K562 (cell line): Measurements from ENCODE around the gene EHD2. TPM values are rescaled to one million over a fixed set of nuclear protein-coding genes. Genes with fewer than 3 reads are reported as not detected.
A peak's percentile ranks its signal among the peaks of the same experiment; 100 is the strongest.

ENCODE experiments used
- ARNT ChIP-seq, 2 experiments: fragments of 450-650 bp; IDR thresholded peaks; 2 replicates each; pipeline ENCODE4 v1.6.1; 2016; ENCODE audit warnings: mild to moderate bottlenecking in 1 of 2
- BHLHE40 ChIP-seq: IDR thresholded peaks from 2 replicates; pipeline ENCODE4 v1.6.1; 2011; ENCODE audit warnings: low read length, improper control_type of control experiment
- CBX5 ChIP-seq: IDR thresholded peaks from 2 replicates; pipeline ENCODE4 v1.6.1; 2014; ENCODE audit warnings: low read depth, borderline replicate concordance
- CTBP1 ChIP-seq: fragments of 450-650 bp; IDR thresholded peaks from 2 replicates; pipeline ENCODE4 v1.6.1; 2016; ENCODE audit warnings: borderline replicate concordance
- FIP1L1 ChIP-seq: fragments of 200-400 bp; formaldehyde crosslinking; IDR thresholded peaks from 2 replicates; pipeline ENCODE4 v1.6.1; 2018; ENCODE audit warnings: mild to moderate bottlenecking, low read depth, low read length; ENCODE audit not compliant: poor library complexity, severe bottlenecking
- FOXP1 ChIP-seq: sonication (generic); formaldehyde crosslinking; IDR thresholded peaks from 2 replicates; pipeline ENCODE4 v1.8.0; 2022; ENCODE audit warnings: mild to moderate bottlenecking, missing genetic modification reagents
- HNRNPL ChIP-seq: fragments of 200-400 bp; formaldehyde crosslinking; IDR thresholded peaks from 2 replicates; pipeline ENCODE4 v1.6.1; 2017; ENCODE audit warnings: low read depth, mild to moderate bottlenecking, low read length
- MECOM ChIP-seq: fragments of 250-450 bp; sonication (Bioruptor Pico); IDR thresholded peaks from 2 replicates; pipeline ENCODE4 v1.8.0; 2022; ENCODE audit warnings: inconsistent platforms
- MXI1 ChIP-seq: IDR thresholded peaks from 2 replicates; pipeline ENCODE4 v1.6.1; 2011; ENCODE audit warnings: low read depth, mild to moderate bottlenecking, improper control_type of control experiment, low read length
- PHF21A ChIP-seq: fragments of 450-650 bp; IDR thresholded peaks from 2 replicates; pipeline ENCODE4 v1.6.1; 2017; ENCODE audit warnings: low read depth, borderline replicate concordance
- SNIP1 ChIP-seq: fragments of 450-650 bp; IDR thresholded peaks from 2 replicates; pipeline ENCODE4 v1.7.1; 2017; ENCODE audit warnings: low read depth, mild to moderate bottlenecking
- TAF7 ChIP-seq: fragments of 450-650 bp; IDR thresholded peaks from 2 replicates; pipeline ENCODE4 v1.6.1; 2016; ENCODE audit warnings: missing genetic modification characterization, missing compliant biosample characterization
- ZNF212 ChIP-seq: fragments of 450-650 bp; formaldehyde crosslinking; IDR thresholded peaks from 2 replicates; pipeline ENCODE4 v1.4.0; 2020; ENCODE audit warnings: mild to moderate bottlenecking
- ZNF699 ChIP-seq: fragments of 250-450 bp; sonication (Bioruptor Pico); IDR thresholded peaks from 2 replicates; pipeline ENCODE4 v1.8.0; 2021; ENCODE audit warnings: mild to moderate bottlenecking, moderate library complexity; ENCODE audit not compliant: insufficient replicate concordance
- polyA plus RNA-seq, 8 experiments: library from polyadenylated mRNA; depleted of rRNA in 4 of 8; stranded (reverse) in 5 of 8; unstranded in 3 of 8; fragments of >200 nt; fragmentation: Nextera tagmentation in 2 of 8; fragmentation: Illumina TruSeq in 1 of 8; extraction: Ambion mirVana in 2 of 8; extraction: Trizol in 1 of 8; gene quantifications; 2 replicates each; pipeline versions ENCODE4 v1.2.1 to v1.2.3, GENCODE V29; 2011 to 2014; ENCODE audit warnings: inconsistent platforms in 1 of 8, missing spikeins in 1 of 8
- total RNA-seq, 7 experiments: library from RNA; depleted of rRNA in 6 of 7; stranded (reverse); fragments of >200 nt in 6 of 7; fragmentation: Illumina TruSeq in 2 of 7; extraction: Trizol in 2 of 7; gene quantifications; 2 replicates each; pipeline versions ENCODE4 v1.2.1 to v1.2.3, GENCODE V29; 2011 to 2021; ENCODE audit warnings: low replicate concordance in 1 of 7
- TF ChIP-seq, protein P1 (sequence below), 2 experiments: fragments of 450-650 bp; IDR thresholded peaks; 2 replicates each; pipeline ENCODE4 v1.6.1; 2016; ENCODE audit warnings: mild to moderate bottlenecking in 2 of 2, borderline replicate concordance in 1 of 2, low read depth in 1 of 2, moderate library complexity in 1 of 2
- TF ChIP-seq, protein P2 (sequence below): fragments of 250-450 bp; sonication (Bioruptor Pico); IDR thresholded peaks from 2 replicates; pipeline ENCODE4 v1.8.0; 2022; ENCODE audit warnings: moderate library complexity, mild to moderate bottlenecking, inconsistent platforms
- TF ChIP-seq, protein P3 (sequence below): fragments of 250-450 bp; sonication (Bioruptor Pico); IDR thresholded peaks from 2 replicates; pipeline ENCODE4 v1.5.1; 2021; ENCODE audit warnings: mild to moderate bottlenecking

Gene EHD2
- total and polyA plus RNA-seq, 9 of the 15 experiments (the other 6 are each of a cell fraction or from before 2014, with no cell fraction given), result 1.7 to 32.2 (median 3.0) TPM

GRCh38 chr19:47663911-47664771 lies 49.1 kb upstream of the EHD2 start (continued):
- TF ChIP-seq, protein P1, sequence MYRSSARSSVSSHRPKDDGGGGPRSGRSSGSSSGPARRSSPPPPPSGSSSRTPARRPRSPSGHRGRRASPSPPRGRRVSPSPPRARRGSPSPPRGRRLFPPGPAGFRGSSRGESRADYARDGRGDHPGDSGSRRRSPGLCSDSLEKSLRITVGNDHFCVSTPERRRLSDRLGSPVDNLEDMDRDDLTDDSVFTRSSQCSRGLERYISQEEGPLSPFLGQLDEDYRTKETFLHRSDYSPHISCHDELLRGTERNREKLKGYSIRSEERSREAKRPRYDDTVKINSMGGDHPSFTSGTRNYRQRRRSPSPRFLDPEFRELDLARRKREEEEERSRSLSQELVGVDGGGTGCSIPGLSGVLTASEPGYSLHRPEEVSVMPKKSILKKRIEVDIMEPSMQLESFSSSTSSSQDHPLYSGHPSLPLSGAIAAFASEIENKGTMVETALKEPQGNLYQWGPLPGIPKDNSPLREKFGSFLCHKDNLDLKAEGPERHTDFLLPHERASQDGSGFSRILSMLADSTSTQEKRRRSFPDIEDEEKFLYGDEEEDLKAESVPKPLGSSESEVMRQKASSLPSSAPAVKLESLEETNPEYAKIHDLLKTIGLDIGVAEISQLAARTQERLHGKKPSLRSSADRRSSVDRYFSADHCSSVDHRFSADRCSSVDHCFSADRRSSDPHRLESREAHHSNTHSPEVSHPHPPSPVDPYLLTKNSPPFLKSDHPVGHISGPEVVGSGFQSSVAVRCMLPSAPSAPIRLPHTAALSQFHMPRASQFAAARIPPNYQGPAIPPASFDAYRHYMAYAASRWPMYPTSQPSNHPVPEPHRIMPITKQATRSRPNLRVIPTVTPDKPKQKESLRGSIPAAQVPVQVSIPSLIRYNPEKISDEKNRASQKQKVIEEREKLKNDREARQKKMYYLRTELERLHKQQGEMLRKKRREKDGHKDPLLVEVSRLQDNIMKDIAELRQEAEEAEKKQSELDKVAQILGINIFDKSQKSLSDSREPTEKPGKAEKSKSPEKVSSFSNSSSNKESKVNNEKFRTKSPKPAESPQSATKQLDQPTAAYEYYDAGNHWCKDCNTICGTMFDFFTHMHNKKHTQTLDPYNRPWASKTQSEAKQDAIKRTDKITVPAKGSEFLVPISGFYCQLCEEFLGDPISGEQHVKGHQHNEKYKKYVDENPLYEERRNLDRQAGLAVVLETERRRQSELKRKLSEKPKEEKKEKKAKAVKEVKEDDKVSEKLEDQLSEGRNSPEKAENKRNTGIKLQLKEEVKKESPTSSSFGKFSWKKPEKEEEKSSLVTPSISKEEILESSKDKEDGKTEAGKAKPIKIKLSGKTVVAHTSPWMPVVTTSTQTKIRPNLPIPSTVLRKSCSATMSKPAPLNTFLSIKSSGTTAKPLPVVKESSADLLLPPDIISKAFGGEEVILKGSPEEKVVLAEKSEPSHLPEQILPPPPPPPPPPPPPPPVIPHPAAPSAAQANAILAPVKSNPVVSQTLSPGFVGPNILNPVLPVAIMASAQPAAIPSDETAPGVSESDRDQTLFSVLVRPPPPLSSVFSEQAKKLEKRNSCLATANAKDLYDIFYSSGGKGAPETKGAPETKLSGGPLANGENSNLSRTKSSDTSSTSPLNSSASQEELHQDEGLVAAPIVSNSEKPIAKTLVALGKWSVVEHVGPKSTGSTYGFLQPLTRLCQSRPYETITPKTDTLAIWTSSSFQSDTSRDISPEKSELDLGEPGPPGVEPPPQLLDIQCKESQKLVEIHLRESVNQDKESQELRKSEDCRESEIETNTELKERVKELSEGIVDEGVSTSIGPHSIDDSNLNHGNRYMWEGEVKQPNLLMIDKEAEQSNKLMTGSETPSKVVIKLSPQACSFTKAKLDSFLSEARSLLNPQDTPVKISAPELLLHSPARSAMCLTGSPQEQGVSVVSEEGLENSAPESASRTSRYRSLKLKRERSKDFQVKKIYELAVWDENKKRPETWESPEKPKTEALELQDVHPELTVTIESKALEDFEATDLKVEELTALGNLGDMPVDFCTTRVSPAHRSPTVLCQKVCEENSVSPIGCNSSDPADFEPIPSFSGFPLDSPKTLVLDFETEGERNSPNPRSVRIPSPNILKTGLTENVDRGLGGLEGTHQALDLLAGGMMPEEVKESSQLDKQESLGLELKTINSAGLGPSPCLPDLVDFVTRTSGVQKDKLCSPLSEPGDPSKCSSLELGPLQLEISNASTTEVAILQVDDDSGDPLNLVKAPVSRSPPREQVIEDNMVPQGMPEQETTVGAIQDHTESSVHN (IDR thresholded peaks at IDR 0.05; ENCODE audit: borderline replicate concordance in 1 of 2, low read depth in 1 of 2), result no peak
- TF ChIP-seq HNRNPL (no peak), MXI1 (no peak), FOXP1 (CRISPR knock-in tag) (no peak), ZNF212 (CRISPR knock-in tag) (no peak), MECOM (CRISPR knock-in tag) (no peak), TAF7 (no peak), CTBP1 (peak; percentile 43; the same call in 1 of the 2 replicates), SNIP1 (no peak), CBX5 (no peak), ZNF699 (CRISPR knock-in tag) (no peak), FIP1L1 (no peak), ARNT (IDR thresholded peaks at IDR 0.05) (peak in 1 of 2 experiments; percentile 99; a peak in 2 of 4 replicates), BHLHE40 (0 out of 2 replicates have a peak, but pooled peaks have one; percentile 17), PHF21A (no peak)
- TF ChIP-seq, protein P2, sequence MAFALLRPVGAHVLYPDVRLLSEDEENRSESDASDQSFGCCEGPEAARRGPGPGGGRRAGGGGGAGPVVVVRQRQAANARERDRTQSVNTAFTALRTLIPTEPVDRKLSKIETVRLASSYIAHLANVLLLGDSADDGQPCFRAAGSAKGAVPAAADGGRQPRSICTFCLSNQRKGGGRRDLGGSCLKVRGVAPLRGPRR, result no peak
- TF ChIP-seq, protein P3, sequence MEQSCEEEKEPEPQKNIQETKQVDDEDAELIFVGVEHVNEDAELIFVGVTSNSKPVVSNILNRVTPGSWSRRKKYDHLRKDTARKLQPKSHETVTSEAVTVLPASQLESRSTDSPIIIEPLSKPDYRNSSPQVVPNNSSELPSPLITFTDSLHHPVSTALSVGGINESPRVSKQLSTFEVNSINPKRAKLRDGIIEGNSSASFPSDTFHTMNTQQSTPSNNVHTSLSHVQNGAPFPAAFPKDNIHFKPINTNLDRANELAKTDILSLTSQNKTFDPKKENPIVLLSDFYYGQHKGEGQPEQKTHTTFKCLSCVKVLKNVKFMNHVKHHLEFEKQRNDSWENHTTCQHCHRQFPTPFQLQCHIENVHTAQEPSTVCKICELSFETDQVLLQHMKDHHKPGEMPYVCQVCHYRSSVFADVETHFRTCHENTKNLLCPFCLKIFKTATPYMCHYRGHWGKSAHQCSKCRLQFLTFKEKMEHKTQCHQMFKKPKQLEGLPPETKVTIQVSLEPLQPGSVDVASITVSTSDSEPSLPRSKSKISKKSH, result no peak
